Measurements from ENCODE around the gene CMSS1.
"Not testable (repeated sequence)": the region's sequence is repeated elsewhere in the genome, so short reads cannot be mapped to it uniquely, and the experiment has no call there.

CMSS1 gene

DNA sequence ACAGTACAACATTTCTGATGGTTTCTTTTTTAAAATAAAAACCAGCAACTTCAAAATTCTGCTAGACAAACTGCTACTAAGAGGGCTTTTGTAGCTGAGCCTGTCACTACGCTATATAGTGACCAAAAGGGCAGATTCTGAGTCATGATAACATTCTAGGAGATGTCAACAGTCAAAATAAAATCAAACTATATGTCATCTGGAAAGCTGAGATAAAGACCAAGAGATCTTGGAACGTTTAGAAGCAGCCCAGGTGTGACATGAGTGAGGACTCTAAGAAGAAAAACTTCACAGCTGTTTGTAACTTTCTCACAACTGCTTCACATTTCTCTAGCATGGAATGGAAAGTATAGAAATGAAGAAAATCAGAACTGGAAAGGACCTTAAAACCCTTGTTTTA is 212.0 kb downstream of the CMSS1 start:
- DNase-seq: no peak

DNA sequence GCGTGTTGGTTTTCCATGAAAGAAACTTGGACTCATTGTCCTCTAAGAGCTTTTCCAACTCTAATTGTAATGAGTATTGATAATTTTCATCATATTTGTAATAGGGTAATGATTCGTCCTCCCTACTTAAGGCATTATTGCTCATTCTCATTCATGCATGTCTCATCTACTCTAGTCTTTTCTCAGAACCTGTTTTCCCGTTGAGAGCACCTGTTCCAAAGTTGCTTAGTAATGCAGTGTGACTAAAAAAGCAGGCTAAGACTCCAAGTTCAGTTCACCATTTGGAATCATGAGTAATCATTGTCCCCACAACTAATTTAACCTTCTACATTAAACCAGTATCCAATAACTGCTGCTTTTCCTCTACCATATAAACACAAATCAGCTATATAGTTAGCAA is 212.7 kb downstream of the CMSS1 start:
- DNase-seq: no peak

DNA sequence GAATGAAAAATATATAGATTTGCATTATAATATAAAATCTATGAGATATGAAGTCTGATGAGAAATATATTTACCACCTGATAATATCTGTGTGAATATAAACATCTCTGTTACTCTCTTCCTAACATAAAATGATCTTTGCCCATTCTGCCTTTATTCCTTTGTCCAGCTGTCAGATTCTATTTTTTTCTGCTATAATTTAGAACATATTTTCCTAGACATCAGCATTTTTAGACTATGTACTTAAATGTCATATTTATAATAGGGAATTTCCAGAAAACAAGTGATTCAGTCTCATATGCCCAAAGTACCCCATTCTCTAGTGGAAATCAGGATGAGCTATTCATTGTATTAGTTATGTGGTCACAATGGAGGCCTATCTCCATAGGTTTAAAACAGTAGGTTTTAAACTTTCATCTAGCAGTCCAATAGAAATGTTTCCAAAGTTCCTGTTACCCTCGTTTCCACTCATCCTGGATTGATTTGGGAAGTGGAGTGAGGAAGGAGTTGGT is 213.3 kb downstream of the CMSS1 start:
- no peak for DNase-seq

DNA sequence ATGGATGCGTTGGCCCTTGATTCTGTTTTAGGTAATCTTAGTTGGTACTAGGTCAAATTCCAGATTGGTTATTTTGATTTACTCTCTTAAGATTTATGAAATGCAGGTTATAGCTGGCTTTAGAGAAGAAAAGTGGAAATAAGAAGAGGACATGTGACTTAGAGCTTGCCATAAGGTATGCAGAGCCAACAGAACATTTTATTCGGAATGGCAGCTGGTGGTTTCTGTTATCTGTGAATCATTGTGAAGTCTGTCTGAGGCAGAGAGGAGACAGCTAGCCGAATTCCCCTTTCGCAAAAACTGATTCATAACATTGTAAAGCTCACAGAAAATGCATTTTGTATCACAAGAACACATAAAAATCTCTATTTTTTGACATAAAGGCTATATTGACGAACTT is 214.6 kb downstream of the CMSS1 start:
- no peak for DNase-seq

DNA sequence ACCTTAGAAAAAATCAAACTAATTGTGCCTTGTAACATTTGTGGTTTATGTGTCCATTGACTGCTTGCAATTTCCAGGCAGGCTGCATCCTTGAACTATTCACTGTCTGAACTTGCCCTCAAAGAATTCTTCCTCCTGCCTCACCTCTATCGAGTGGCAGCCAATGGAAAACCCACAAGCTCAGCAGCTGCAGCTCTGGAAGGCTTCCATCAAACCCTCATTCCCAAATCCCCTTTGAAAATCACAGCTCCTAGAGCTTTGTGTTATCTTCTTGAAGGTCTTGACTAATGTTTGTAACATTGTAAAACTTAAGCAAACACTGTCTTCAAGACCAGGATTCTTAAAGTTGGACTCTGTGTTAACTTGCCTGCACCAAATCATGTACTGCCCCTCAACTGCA is 215.5 kb downstream of the CMSS1 start:
- DNase-seq: no peak

- DNase-seq: no peak
Observed at GRCh38 chr3:100033903-100034471, 216.3 kb downstream of the CMSS1 start.

DNA sequence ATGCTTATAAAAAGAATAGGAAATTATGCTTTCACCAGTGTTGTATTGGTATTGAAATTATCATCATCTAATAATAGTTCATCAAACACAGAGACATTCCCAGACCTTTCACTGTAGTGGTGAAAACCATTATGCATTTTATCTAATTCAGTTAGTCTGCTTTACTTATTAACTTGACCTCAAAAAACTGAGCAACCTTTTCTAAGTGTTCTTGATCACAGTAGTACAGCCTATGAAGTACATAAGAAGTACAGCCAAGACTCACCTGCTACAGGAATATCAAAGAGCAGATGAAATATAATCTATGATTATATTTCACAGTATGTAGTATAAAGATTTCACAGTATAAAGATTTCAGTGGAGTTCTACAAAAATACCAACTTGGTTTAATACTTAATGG is 221.4 kb downstream of the CMSS1 start:
- DNase-seq: no peak

GRCh38 chr3:100040451-100041225 is 223.0 kb downstream of the CMSS1 start:
- DNase-seq: peak; percentile 31

DNA sequence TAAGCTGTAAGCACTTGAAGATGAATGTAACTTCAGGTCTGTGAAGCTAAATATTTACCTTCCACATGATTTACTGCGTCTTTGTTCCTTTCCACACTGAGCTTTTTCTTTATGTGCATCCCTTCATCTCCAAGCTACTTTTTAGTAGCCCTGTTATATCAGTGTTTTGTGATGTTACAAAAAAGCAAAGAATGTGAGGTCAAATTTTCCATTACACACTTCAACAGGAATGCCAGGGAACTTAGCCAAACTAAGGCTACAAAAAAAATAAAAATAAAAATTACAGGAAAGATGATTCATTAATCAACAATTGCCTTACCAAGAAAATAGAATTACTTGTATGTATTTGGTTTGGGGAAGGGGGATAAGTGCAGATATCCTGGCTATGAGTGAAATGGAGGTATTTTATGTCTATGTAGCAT is 223.7 kb downstream of the CMSS1 start:
- DNase-seq: no peak

- no peak for DNase-seq
Observed at GRCh38 chr3:100042166-100042981, 224.7 kb downstream of the CMSS1 start.

GRCh38 chr3:100043271-100043670 is 225.6 kb downstream of the CMSS1 start:
- DNase-seq: no peak

DNA sequence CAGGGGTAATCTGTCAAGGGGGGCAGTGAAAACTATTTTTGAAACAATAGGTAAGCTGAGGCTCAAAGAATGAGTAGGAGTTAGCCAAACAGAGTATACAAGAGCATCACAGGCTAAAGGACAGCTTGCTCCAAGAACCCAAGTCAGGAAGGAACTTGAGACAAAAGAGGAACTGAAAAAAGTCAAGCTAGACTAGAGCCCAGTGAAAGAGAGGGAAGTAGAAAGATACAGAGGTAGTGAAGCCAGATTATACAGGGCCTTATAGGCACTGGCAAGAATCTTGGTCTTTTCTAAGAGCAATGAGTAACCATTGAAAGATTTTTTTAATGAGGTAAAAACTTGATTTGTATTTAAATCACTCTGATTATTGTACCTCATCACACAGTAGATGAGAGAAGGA is 226.7 kb downstream of the CMSS1 start:
- no peak for DNase-seq

GRCh38 chr3:100045696-100046095 is 228.0 kb downstream of the CMSS1 start:
- peak; percentile 17 for DNase-seq

DNA sequence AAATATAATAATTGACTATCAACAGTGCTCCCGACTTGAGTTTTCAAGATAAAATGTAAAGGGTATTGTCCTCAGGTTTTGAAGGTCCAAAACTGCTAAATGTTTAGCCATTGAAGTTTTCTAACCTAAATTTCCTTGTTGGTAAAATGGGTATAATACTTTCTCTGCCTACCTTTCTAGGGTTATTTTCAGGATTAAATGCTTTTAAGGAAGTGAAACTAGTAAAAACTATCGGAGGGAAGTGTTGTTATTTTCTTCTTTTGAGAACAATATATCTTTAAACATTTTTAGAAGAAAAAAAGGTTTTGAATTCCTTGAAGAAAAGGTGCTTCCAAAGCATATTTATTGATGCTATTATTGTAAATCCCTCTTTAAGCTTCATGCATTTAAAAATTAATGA is 229.3 kb downstream of the CMSS1 start:
- DNase-seq: no peak

GRCh38 chr3:100047455-100048141 is 229.9 kb downstream of the CMSS1 start:
- DNase-seq: no peak

- no peak for DNase-seq
Observed at GRCh38 chr3:100048248-100048647, 230.6 kb downstream of the CMSS1 start.

- not testable (repeated sequence) for DNase-seq
Observed at GRCh38 chr3:100051513-100051912, 233.9 kb downstream of the CMSS1 start.

GRCh38 chr3:100053951-100054620 is 236.4 kb downstream of the CMSS1 start:
- DNase-seq: no peak

DNA sequence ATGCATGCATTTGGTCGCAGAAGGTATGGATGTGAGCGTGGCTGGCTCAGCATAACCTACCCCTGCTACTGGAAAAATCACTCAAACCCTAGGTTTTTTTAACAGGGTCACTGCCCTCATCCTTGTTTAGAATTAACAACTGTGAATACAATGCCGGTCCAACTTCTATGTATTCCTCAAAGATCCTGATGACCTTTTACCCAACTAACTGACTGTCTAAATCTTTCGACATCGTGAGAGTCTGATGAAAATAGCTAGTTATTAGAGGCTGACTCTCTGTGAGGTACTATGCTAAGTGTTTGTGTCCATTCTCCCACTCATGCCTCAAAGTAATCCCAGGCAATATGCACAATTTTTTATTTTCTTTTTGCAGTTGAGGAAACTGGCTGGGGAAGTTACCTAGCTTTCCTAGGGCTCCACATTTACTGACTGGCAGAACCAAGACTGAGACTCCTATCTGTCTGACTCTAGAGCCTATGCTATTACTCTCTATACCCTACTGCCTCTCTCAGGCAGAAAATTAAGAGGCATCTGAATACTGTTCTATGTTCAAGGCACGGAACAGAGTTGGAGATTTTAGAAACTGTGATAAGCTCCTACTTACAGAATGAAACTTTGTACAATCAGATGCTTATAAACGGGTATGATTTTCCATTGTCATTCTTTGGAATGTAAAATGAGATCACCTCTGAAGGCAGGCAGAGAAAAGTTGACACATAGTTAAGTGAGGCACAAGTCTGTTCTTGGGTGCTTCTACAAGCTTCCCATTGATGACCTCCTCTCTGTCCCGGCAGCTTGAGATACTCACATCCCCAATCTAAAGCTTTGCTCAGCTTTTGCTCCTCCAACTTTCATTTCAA is 240.3 kb downstream of the CMSS1 start:
- no peak for DNase-seq

DNA sequence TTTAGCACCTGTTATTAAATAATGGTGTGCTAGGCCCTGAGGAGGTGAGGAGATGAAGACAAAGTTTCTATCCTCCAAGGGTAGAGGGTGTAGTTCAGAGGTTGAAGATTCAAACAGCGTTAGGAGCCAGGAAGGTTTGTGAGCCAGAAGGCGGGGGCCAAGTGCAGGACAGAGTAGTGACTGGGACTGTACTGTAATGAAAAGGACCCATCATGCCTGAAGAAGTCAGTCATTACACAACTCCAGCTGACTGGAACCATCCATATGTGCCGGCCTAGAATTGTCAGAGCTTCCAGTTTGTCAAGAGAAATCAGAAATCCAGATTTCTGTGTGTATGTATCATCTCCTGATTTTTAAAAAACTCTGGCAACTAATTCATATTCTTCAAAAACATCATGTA is 241.8 kb downstream of the CMSS1 start:
- no peak for DNase-seq
